GM12892 (cell line): ENCODE data around the gene RGMB.

Experiments used
- POLR2A ChIP-seq: IDR thresholded peaks from 2 replicates; pipeline ENCODE4 v1.6.1; 2011; ENCODE audit warnings: low read depth, low read length, control low read depth
- POLR2AphosphoS5 ChIP-seq: IDR thresholded peaks from 2 replicates; pipeline ENCODE4 v1.6.1; 2011; ENCODE audit warnings: low read depth, low read length, control low read depth

DNA sequence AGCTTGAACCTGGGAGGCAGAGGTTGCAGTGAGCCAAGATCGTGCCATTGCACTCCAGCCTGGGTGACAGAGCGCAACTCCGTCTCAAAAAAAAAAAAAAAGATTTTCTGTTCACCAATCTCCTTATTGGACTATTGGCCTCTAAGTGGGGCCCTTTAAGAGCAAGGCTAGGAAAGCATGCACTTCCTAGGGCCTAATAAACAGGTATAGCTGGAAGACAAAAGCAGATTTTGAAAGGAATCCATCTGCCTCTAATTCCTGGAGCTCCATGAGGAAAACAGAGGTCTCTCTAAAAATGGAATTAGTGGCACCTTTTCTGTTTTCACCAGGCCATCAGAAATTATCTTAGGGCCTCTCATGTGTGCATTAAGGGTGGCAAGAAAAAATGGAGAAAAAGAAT, 70.0 kb downstream of the RGMB start:
- TF ChIP-seq POLR2A = no peak
- TF ChIP-seq POLR2AphosphoS5 = no peak
